Measurements from ENCODE around the gene MUC4. TPM values are rescaled to one million over a fixed set of nuclear protein-coding genes. Genes with fewer than 3 reads are reported as not detected.
"Not testable (repeated sequence)": the region's sequence is repeated elsewhere in the genome, so short reads cannot be mapped to it uniquely, and the experiment has no call there.

MUC4 gene
- total RNA-seq, 4 donors from 2014 or later: not detected

GRCh38 chr3:195729476-195730251 is 82.1 kb downstream of the MUC4 start:
- no peak overlapping the region for H3K27ac ChIP-seq
- no peak overlapping the region for H3K4me3 ChIP-seq
- no peak for DNase-seq (ENCODE audit: low spot score in 2 of 2)
- WGBS, 2 donors: 83 to 92% methylated on average over 18 of the region's 18 CpGs
- H3K36me3 ChIP-seq: peaks cover 0 to 37% (median 0%) of the 10 kb centered on the region in 3 donors
- TF ChIP-seq POLR2A (IDR thresholded peaks at IDR 0.05) (no peak), EP300 (IDR thresholded peaks at IDR 0.05) (no peak), CTCF (IDR thresholded peaks at IDR 0.05) (no peak)
- H3K9me3 ChIP-seq: no peaks in the 10 kb centered on the region
- no peaks in the 10 kb centered on the region for H3K4me1 ChIP-seq
- no peaks in the 10 kb centered on the region for H3K27me3 ChIP-seq

GRCh38 chr3:195728789-195729188 is 82.9 kb downstream of the MUC4 start:
- not testable (repeated sequence) for H3K4me3 ChIP-seq; H3K27ac ChIP-seq; H3K27me3 ChIP-seq; DNase-seq (ENCODE audit: low spot score in 2 of 2); H3K9me3 ChIP-seq; H3K4me1 ChIP-seq
- peaks cover 0 to 37% (median 0%) of the 10 kb centered on the region in 3 donors for H3K36me3 ChIP-seq
- WGBS, 2 donors: 76 to 87% methylated on average over 5 of the region's 5 CpGs

- H3K4me1 ChIP-seq: no peaks in the 10 kb centered on the region
- 57 to 62% methylated on average over 7 of the region's 7 CpGs for WGBS, 2 donors
- H3K27ac ChIP-seq: no peak overlapping the region
- H3K36me3 ChIP-seq: peaks cover 0 to 28% (median 0%) of the 10 kb centered on the region in 3 donors
- DNase-seq (ENCODE audit: low spot score in 2 of 2): no peak
- no peak overlapping the region for H3K4me3 ChIP-seq
- TF ChIP-seq POLR2A (IDR thresholded peaks at IDR 0.05): no peak
- H3K9me3 ChIP-seq: no peaks in the 10 kb centered on the region
- H3K27me3 ChIP-seq: no peaks in the 10 kb centered on the region
Observed at GRCh38 chr3:195727606-195728195, 84.0 kb downstream of the MUC4 start.

- peaks cover 0 to 19% (median 0%) of the 10 kb centered on the region in 3 donors for H3K36me3 ChIP-seq
- DNase-seq (ENCODE audit: low spot score in 2 of 2); H3K27me3 ChIP-seq; H3K27ac ChIP-seq; H3K4me3 ChIP-seq; H3K4me1 ChIP-seq; H3K9me3 ChIP-seq: not testable (repeated sequence)
- 80 to 94% methylated on average over 29 to 30 of the region's 32 CpGs for WGBS, 2 donors
Observed at GRCh38 chr3:195725916-195726740, 85.6 kb downstream of the MUC4 start.

- H3K27me3 ChIP-seq; H3K36me3 ChIP-seq; H3K9me3 ChIP-seq; DNase-seq (ENCODE audit: low spot score in 2 of 2); H3K27ac ChIP-seq; H3K4me1 ChIP-seq; H3K4me3 ChIP-seq: not testable (repeated sequence)
- WGBS, 2 donors: 57% methylated on average over 3 of the region's 13 CpGs; no CpG with 5 or more reads in 1 of the 2 donors
Observed at GRCh38 chr3:195724363-195724762, 87.4 kb downstream of the MUC4 start.

- not testable (repeated sequence) for H3K4me1 ChIP-seq; DNase-seq (ENCODE audit: low spot score in 2 of 2)
- 83 to 85% methylated on average over 8 to 9 of the region's 9 CpGs for WGBS, 2 donors
Observed at GRCh38 chr3:195722996-195723345, 88.8 kb downstream of the MUC4 start.

GRCh38 chr3:195722139-195722995 is 89.4 kb downstream of the MUC4 start:
- not testable (repeated sequence) for H3K36me3 ChIP-seq; H3K4me3 ChIP-seq; H3K27me3 ChIP-seq; H3K9me3 ChIP-seq; H3K27ac ChIP-seq; DNase-seq (ENCODE audit: low spot score in 2 of 2); H3K4me1 ChIP-seq
- WGBS, 2 donors: 75 to 77% methylated on average over 8 to 9 of the region's 21 CpGs

More at GRCh38 chr3:195722996-195723345, 88.8 kb downstream of the MUC4 start:
- H3K9me3 ChIP-seq, H3K27ac ChIP-seq, H3K27me3 ChIP-seq, H3K4me3 ChIP-seq, H3K36me3 ChIP-seq: not testable (repeated sequence)

- H3K4me3 ChIP-seq; H3K9me3 ChIP-seq; H3K27ac ChIP-seq; H3K36me3 ChIP-seq; H3K4me1 ChIP-seq; H3K27me3 ChIP-seq; DNase-seq (ENCODE audit: low spot score in 2 of 2): not testable (repeated sequence)
- 67 to 83% methylated on average over 5 to 16 of the region's 16 CpGs for WGBS, 2 donors
Observed at GRCh38 chr3:195720831-195721506, 90.8 kb downstream of the MUC4 start, which contains the start of gene MUC20. Gene MUC20, plus strand, starts transcription at chr3:195720978. Its CDS starts 30 bp downstream, at chr3:195721008.

GRCh38 chr3:195719514-195720254 is 92.0 kb downstream of the MUC4 start:
- H3K27ac ChIP-seq; H3K27me3 ChIP-seq; H3K9me3 ChIP-seq; DNase-seq (ENCODE audit: low spot score in 2 of 2); H3K4me1 ChIP-seq; H3K4me3 ChIP-seq: not testable (repeated sequence)
- peaks cover 0 to 22% (median 0%) of the 10 kb centered on the region in 3 donors for H3K36me3 ChIP-seq
- WGBS, 2 donors: 90 to 91% methylated on average over 16 of the region's 16 CpGs
